ENCODE measurements around the gene SLC7A6. TPM values are rescaled to one million over a fixed set of nuclear protein-coding genes. Genes with fewer than 3 reads are reported as not detected.
A peak's percentile ranks its signal among the peaks of the same experiment; 100 is the strongest.

The SLC7A6 gene
- total and polyA plus RNA-seq, 2 of the 13 experiments (the other 11 are each of a cell fraction or from before 2014, with no cell fraction given) = 35.8 to 70.8 TPM

DNA sequence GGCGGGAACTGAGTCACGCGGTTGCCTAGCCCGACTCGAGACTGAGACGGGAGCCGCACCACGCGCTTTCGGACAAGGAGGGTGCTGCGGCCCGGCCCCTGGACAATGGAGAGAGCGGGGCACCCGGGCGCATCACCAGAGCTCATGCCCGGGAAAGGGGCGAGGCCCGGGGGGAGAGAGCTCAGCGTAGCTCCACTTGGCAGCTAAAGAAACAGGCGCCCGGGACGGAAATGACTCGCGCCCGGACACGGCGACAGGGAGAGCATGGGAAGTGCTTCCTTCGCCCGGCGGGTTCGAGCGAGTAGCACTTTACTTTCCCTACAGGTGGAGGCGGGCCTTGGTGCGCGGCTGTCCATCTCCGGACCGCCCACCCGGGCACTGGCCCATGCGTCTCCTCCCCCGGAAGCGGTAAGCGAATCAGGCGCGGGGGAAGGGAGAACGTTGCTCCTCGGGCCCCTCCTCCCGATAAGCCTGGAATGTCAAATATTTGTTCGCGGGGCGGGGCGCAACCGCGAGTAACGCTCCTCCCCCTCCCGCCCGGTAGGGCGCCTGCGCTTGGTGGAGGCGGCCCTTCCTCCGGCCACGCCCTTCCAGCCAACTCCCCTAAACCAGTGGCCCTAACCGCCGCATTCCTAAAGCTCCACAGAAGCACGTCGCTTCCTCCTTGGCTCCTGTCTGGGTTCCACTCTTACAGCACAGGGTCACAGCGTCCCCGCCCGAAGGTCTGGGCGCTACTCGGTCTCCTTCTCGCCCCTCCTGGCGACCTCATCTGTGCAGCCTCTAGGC, 26.9 kb upstream of the SLC7A6 start (continued):
- TF ChIP-seq, protein P1, sequence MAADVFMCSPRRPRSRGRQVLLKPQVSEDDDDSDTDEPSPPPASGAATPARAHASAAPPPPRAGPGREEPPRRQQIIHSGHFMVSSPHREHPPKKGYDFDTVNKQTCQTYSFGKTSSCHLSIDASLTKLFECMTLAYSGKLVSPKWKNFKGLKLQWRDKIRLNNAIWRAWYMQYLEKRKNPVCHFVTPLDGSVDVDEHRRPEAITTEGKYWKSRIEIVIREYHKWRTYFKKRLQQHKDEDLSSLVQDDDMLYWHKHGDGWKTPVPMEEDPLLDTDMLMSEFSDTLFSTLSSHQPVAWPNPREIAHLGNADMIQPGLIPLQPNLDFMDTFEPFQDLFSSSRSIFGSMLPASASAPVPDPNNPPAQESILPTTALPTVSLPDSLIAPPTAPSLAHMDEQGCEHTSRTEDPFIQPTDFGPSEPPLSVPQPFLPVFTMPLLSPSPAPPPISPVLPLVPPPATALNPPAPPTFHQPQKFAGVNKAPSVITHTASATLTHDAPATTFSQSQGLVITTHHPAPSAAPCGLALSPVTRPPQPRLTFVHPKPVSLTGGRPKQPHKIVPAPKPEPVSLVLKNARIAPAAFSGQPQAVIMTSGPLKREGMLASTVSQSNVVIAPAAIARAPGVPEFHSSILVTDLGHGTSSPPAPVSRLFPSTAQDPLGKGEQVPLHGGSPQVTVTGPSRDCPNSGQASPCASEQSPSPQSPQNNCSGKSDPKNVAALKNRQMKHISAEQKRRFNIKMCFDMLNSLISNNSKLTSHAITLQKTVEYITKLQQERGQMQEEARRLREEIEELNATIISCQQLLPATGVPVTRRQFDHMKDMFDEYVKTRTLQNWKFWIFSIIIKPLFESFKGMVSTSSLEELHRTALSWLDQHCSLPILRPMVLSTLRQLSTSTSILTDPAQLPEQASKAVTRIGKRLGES (CRISPR knock-in tag; IDR thresholded peaks at IDR 0.05; ENCODE audit: borderline replicate concordance) = no peak
- TF ChIP-seq ZNF205 (CRISPR knock-in tag; IDR thresholded peaks at IDR 0.05) (peak; percentile 56; the same call in 1 of the 2 replicates), ZNF577 (CRISPR knock-in tag; IDR thresholded peaks at IDR 0.05; ENCODE audit: borderline replicate concordance, low read depth) (no peak), ZNF724P (CRISPR knock-in tag; IDR thresholded peaks at IDR 0.05; ENCODE audit: borderline replicate concordance) (no peak; the same call in none of the 2 replicates), SPEN (CRISPR knock-in tag; IDR thresholded peaks at IDR 0.05; ENCODE audit: low read depth) (peak; percentile 81; the same call in 1 of the 2 replicates), TBX2 (CRISPR knock-in tag; IDR thresholded peaks at IDR 0.05; ENCODE audit: borderline replicate concordance) (peak; percentile 95), ZNF484 (CRISPR knock-in tag; IDR thresholded peaks at IDR 0.05; ENCODE audit: borderline replicate concordance, low read depth) (no peak), SMAD9 (CRISPR knock-in tag; IDR thresholded peaks at IDR 0.05) (no peak), ZNF713 (CRISPR knock-in tag; IDR thresholded peaks at IDR 0.05) (peak; percentile 63; the same call in 1 of the 2 replicates), ZNF235 (CRISPR knock-in tag; IDR thresholded peaks at IDR 0.05; ENCODE audit: borderline replicate concordance) (no peak), ZMAT5 (CRISPR knock-in tag; IDR thresholded peaks at IDR 0.05; ENCODE audit: borderline replicate concordance, low read depth) (no peak), AHR (CRISPR knock-in tag; IDR thresholded peaks at IDR 0.05) (no peak; the same call in none of the 2 replicates), NR2F6 (IDR thresholded peaks at IDR 0.05) (peak; percentile 21; the same call in 1 of the 2 replicates), NR2F6 (CRISPR knock-in tag; IDR thresholded peaks at IDR 0.05) (peak; percentile 63), HNRNPH1 (optimal IDR thresholded peaks at IDR 0.05; ENCODE audit: low read depth, low read length) (no peak), RBM22 (optimal IDR thresholded peaks at IDR 0.05; ENCODE audit: low read length) (no peak), POLR2G (IDR thresholded peaks at IDR 0.05; ENCODE audit: low read depth, low read length) (peak; percentile 88), ZNF773 (CRISPR knock-in tag; IDR thresholded peaks at IDR 0.05; ENCODE audit: borderline replicate concordance) (0 out of 2 replicates have a peak, but pooled peaks have one; percentile 53), SRSF4 (IDR thresholded peaks at IDR 0.05; ENCODE audit: low read depth, low read length, poor library complexity, severe bottlenecking) (no peak), ZNF468 (CRISPR knock-in tag; IDR thresholded peaks at IDR 0.05) (no peak), ARNT (IDR thresholded peaks at IDR 0.05) (no peak), JUND (CRISPR knock-in tag; IDR thresholded peaks at IDR 0.05) (no peak), SNRNP70 (IDR thresholded peaks at IDR 0.05; ENCODE audit: low read depth, low read length) (no peak)
- TF ChIP-seq, protein P2, sequence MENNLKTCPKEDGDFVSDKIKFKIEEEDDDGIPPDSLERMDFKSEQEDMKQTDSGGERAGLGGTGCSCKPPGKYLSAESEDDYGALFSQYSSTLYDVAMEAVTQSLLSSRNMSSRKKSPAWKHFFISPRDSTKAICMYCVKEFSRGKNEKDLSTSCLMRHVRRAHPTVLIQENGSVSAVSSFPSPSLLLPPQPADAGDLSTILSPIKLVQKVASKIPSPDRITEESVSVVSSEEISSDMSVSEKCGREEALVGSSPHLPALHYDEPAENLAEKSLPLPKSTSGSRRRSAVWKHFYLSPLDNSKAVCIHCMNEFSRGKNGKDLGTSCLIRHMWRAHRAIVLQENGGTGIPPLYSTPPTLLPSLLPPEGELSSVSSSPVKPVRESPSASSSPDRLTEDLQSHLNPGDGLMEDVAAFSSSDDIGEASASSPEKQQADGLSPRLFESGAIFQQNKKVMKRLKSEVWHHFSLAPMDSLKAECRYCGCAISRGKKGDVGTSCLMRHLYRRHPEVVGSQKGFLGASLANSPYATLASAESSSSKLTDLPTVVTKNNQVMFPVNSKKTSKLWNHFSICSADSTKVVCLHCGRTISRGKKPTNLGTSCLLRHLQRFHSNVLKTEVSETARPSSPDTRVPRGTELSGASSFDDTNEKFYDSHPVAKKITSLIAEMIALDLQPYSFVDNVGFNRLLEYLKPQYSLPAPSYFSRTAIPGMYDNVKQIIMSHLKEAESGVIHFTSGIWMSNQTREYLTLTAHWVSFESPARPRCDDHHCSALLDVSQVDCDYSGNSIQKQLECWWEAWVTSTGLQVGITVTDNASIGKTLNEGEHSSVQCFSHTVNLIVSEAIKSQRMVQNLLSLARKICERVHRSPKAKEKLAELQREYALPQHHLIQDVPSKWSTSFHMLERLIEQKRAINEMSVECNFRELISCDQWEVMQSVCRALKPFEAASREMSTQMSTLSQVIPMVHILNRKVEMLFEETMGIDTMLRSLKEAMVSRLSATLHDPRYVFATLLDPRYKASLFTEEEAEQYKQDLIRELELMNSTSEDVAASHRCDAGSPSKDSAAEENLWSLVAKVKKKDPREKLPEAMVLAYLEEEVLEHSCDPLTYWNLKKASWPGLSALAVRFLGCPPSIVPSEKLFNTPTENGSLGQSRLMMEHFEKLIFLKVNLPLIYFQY (CRISPR knock-in tag; IDR thresholded peaks at IDR 0.05; ENCODE audit: borderline replicate concordance) = peak; percentile 76; the same call in 1 of the 2 replicates
